B cell (primary cell): ENCODE data around the gene CERCAM. TPM values are rescaled to one million over a fixed set of nuclear protein-coding genes. Genes with fewer than 3 reads are reported as not detected.

Experiments
- ATAC-seq: fragments of 200-7000 bp; cut with Tn5 transposase; one replicate; pipeline ENCODE4 v1.10.0; 2021; ENCODE audit warnings: low read depth, mild to moderate bottlenecking, moderate number of reproducible peaks, moderate library complexity
- CTCF ChIA-PET: fragments of 350-600 bp; sonication (Branson Sonifier 250); formaldehyde crosslinking; loops from one replicate; lab custom pipeline; 2021; ENCODE audit warnings: antibody characterized with exemption, inconsistent platforms; lab: Charles Lee
- POLR2A ChIA-PET: fragments of 350-600 bp; sonication (Branson Sonifier 250); formaldehyde crosslinking; loops from one replicate; lab custom pipeline; 2021; ENCODE audit warnings: antibody characterized with exemption; lab: Charles Lee
- DNase-seq: peaks from one replicate; pipeline ENCODE4 v3.0.0; 2013
- H2AFZ ChIP-seq: 2 replicates; pipeline ENCODE4 v1.6.1; 2012; ENCODE audit warnings: mild to moderate bottlenecking, low read depth, low read length; ENCODE audit not compliant: insufficient read depth, poor library complexity, severe bottlenecking
- H3K27ac ChIP-seq, 2 donors: 1 replicate in 1 of 2; 2 replicates in 1 of 2; pipeline ENCODE4 v1.5.1; 2012 to 2013; ENCODE audit warnings: low read length in 2 of 2, mild to moderate bottlenecking in 2 of 2, moderate library complexity in 1 of 2
- H3K27me3 ChIP-seq, 4 experiments: fragments of 200-600 bp in 1 of 4; sonication (generic) in 1 of 4; replicated peaks in 1 of 4; 1 replicate in 2 of 4; 2 replicates in 2 of 4; pipeline versions ENCODE4 v1.6.1 to v1.7.0; 2013 to 2016; ENCODE audit warnings: low read length in 3 of 4, mild to moderate bottlenecking in 2 of 4, mixed read lengths in 1 of 4, moderate library complexity in 1 of 4; ENCODE audit not compliant: insufficient read depth in 4 of 4, control insufficient read depth in 3 of 4; ENCODE audit errors: control extremely low read depth in 1 of 4
- H3K36me3 ChIP-seq, 2 experiments: replicated peaks in 1 of 2; 1 replicate in 1 of 2; 2 replicates in 1 of 2; pipeline versions ENCODE4 v1.6.1 to v1.7.1; 2013; ENCODE audit warnings: low read length in 1 of 2; ENCODE audit not compliant: insufficient read depth in 2 of 2, control insufficient read depth in 1 of 2; ENCODE audit errors: control extremely low read depth in 1 of 2, extremely low read depth in 1 of 2
- H3K4me1 ChIP-seq, 2 donors: fragments of 200-600 bp in 1 of 2; sonication (generic) in 1 of 2; 1 replicate in 1 of 2; 2 replicates in 1 of 2; pipeline versions ENCODE4 v1.5.1 to v1.6.1; 2013 to 2017; ENCODE audit warnings: low read length in 2 of 2; ENCODE audit not compliant: control insufficient read depth in 2 of 2, insufficient read depth in 2 of 2
- H3K4me2 ChIP-seq: replicated peaks from 2 replicates; pipeline ENCODE3; 2012; ENCODE audit warnings: mild to moderate bottlenecking, low read depth, low read length; ENCODE audit not compliant: poor library complexity, severe bottlenecking
- H3K4me3 ChIP-seq, 5 experiments: fragments of 200-600 bp in 1 of 5; sonication (generic) in 1 of 5; 1 replicate in 3 of 5; 2 replicates in 2 of 5; pipeline versions ENCODE4 v1.5.1 to v1.7.0; 2011 to 2016; ENCODE audit warnings: low read length in 4 of 5, mild to moderate bottlenecking in 4 of 5, low read depth in 2 of 5, control low read depth in 1 of 5, moderate library complexity in 1 of 5; ENCODE audit not compliant: insufficient read depth in 1 of 5; ENCODE audit errors: control extremely low read depth in 1 of 5, extremely low read depth in 1 of 5
- H3K79me2 ChIP-seq: fragments of 200-600 bp; sonication (generic); one replicate; pipeline ENCODE4 v1.6.0; 2016; ENCODE audit warnings: low read length; ENCODE audit not compliant: control insufficient read depth, insufficient read depth
- H3K9ac ChIP-seq: fragments of 200-600 bp; sonication (generic); 2 replicates; pipeline ENCODE4 v1.6.1; 2017; ENCODE audit warnings: mild to moderate bottlenecking, low read length, moderate library complexity
- H3K9me3 ChIP-seq, 3 donors: one replicate each; pipeline versions ENCODE4 v1.6.1 to v1.7.1; 2013; ENCODE audit warnings: low read length in 2 of 3; ENCODE audit not compliant: control insufficient read depth in 2 of 3, insufficient read depth in 1 of 3; ENCODE audit errors: control extremely low read depth in 1 of 3
- H4K20me1 ChIP-seq: 2 replicates; pipeline ENCODE4 v1.6.0; 2012; ENCODE audit warnings: mild to moderate bottlenecking, low read length; ENCODE audit not compliant: insufficient read depth, control insufficient read depth, poor library complexity, severe bottlenecking
- H3K27ac Mint-ChIP-seq: one replicate; pipeline ENCODE4 v1.8.0; 2021; ENCODE audit warnings: mixed read lengths
- H3K27me3 Mint-ChIP-seq: one replicate; pipeline ENCODE4 v1.8.0; 2021; ENCODE audit warnings: mixed read lengths
- H3K4me1 Mint-ChIP-seq: one replicate; pipeline ENCODE4 v1.8.0; 2021; ENCODE audit warnings: mixed read lengths
- H3K4me3 Mint-ChIP-seq: one replicate; pipeline ENCODE4 v1.8.0; 2021; ENCODE audit warnings: mixed read lengths
- H3K9me3 Mint-ChIP-seq: one replicate; pipeline ENCODE4 v1.8.0; 2022; ENCODE audit warnings: mixed read lengths; ENCODE audit not compliant: insufficient read depth
- CTCF ChIP-seq: fragments of 200-600 bp; IDR thresholded peaks from one replicate; pipeline ENCODE4 v1.8.0; 2022; ENCODE audit warnings: antibody characterized with exemption, mild to moderate bottlenecking
- EZH2 ChIP-seq: IDR thresholded peaks from 2 replicates; pipeline ENCODE4 v1.6.1; 2012; ENCODE audit warnings: borderline replicate concordance, low read depth, mild to moderate bottlenecking, moderate library complexity, low read length; ENCODE audit not compliant: insufficient read depth, poor library complexity, severe bottlenecking
- WGBS: methylation state at CpG from one replicate; pipeline ENCODE4 v1.1.5; 2013; ENCODE audit warnings: missing lambda C conversion rate; ENCODE audit not compliant: insufficient coverage; 5-methylcytosine and 5-hydroxymethylcytosine counted together
- intact Hi-C: fragments of 100-400 bp; cut with micrococcal nuclease; formaldehyde crosslinking; loops from one replicate; pipeline ENCODE4 v1.10.0; 2022
- polyA plus RNA-seq: library from polyadenylated mRNA; depleted of rRNA; stranded (reverse); fragments of >200 nt; gene quantifications from 2 replicates; pipeline ENCODE4 v1.2.3, GENCODE V29; 2012
- total RNA-seq, 2 donors: library from RNA; stranded (reverse); fragments of 120-200 nt in 1 of 2; gene quantifications; 1 replicate in 1 of 2; 2 replicates in 1 of 2; pipeline versions ENCODE4 v1.2.3 to v1.2.4, GENCODE V29; 2013 to 2022

CERCAM gene
- total and polyA plus RNA-seq, 2 donors (not counting 1 experiment from before 2014, with no cell fraction given), result 2.4 to 3.8 TPM

DNA sequence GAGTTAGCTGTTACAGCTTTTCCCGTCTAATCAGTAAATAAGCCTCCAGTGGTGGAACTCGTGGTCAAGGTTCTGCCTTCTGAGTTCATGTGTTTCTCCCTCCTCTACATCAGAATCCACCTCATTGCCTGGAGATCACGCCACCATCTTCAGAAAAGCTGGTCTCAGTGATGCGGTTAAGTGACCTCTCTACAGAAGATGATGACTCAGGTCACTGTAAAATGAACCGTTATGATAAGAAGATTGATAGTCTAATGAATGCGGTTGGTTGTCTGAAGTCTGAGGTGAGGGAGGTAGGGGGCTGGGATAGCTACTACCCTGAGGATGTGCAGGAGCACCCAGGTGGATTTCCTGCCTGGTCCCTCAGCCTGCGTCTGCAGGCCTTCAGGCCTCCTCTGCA, 48.4 kb downstream of the CERCAM start:
- TF ChIP-seq EZH2 (no peak), CTCF (no peak)
- Mint-ChIP-seq H3K4me3 (no peak overlapping the region), H3K27ac (no peak overlapping the region), H3K27me3 (no peaks in the 10 kb centered on the region), H3K4me1 (no peaks in the 10 kb centered on the region), H3K9me3 (no peaks in the 10 kb centered on the region)
- no peak overlapping the region for H2AFZ ChIP-seq
- no peak overlapping the region for H3K27ac ChIP-seq
- 90% methylated on average over 7 of the region's 7 CpGs for WGBS
- ChIA-PET POLR2A (no interaction called here), CTCF (interaction anchor here (1.0 kb wide), 1 partner anchor 49 kb away, joined by 4 read pairs; the partner anchor contains the start of gene CERCAM)
- peaks cover 11 to 28% of the 10 kb centered on the region in 2 experiments for H3K36me3 ChIP-seq
- intact Hi-C loops, result no loop called here
- DNase-seq (no peak), ATAC-seq (no peak)
- no peaks in the 10 kb centered on the region for H3K27me3 ChIP-seq
- H3K4me2 ChIP-seq, result no peak overlapping the region
- no peaks in the 10 kb centered on the region for H3K4me1 ChIP-seq
- H3K9ac ChIP-seq, result no peak overlapping the region
- no peaks in the 10 kb centered on the region for H4K20me1 ChIP-seq
- H3K9me3 ChIP-seq, result no peaks in the 10 kb centered on the region
- no peaks in the 10 kb centered on the region for H3K79me2 ChIP-seq
- no peak overlapping the region for H3K4me3 ChIP-seq

- Histone ChIP-seq H3K9me3 (no peaks in the 10 kb centered on the region), H3K4me1 (no peaks in the 10 kb centered on the region), H3K27ac (no peak overlapping the region), H3K36me3 (peaks cover 13 to 26% of the 10 kb centered on the region in 2 experiments), H3K9ac (no peak overlapping the region), H3K4me2 (no peak overlapping the region), H4K20me1 (no peaks in the 10 kb centered on the region), H3K4me3 (no peak overlapping the region), H3K79me2 (no peaks in the 10 kb centered on the region), H2AFZ (no peak overlapping the region), H3K27me3 (no peaks in the 10 kb centered on the region)
- Mint-ChIP-seq H3K4me1 (no peaks in the 10 kb centered on the region), H3K9me3 (no peaks in the 10 kb centered on the region), H3K27me3 (no peaks in the 10 kb centered on the region), H3K27ac (no peak overlapping the region), H3K4me3 (no peak overlapping the region)
- ChIA-PET POLR2A (no interaction called here), CTCF (no interaction called here)
- no peak for ATAC-seq
- intact Hi-C loops, result no loop called here
- WGBS, result 30% methylated on average over 5 of the region's 5 CpGs
- no peak for TF ChIP-seq CTCF
- no peak for DNase-seq
These were observed 49.9 kb downstream of the CERCAM start for GRCh38 chr9:128470560-128470959.
